Measurements from ENCODE around the gene PSKH1.
"Not testable (repeated sequence)": the region's sequence is repeated elsewhere in the genome, so short reads cannot be mapped to it uniquely, and the experiment has no call there.

The PSKH1 gene

GRCh38 chr16:67935402-67936123, 42.5 kb downstream of the PSKH1 start:
- Mint-ChIP-seq H3K4me1 (peaks cover 56% of the 10 kb centered on the region), H3K9me3 (no peaks in the 10 kb centered on the region), H3K27ac (peak overlapping the region; percentile 97 to 99), H3K27me3 (no peaks in the 10 kb centered on the region), H3K4me3 (peak overlapping the region; percentile 98 to 99)
- ATAC-seq (peak; percentile 90), DNase-seq (peak; percentile 89 to 96)

GRCh38 chr16:67936124-67936879, 43.2 kb downstream of the PSKH1 start, which contains the start of gene PSMB10:
Gene PSMB10, minus strand, starts transcription at chr16:67936850. Its CDS starts 101 bp downstream, at chr16:67936749.
- Mint-ChIP-seq H3K4me1 (peaks cover 59% of the 10 kb centered on the region), H3K27me3 (no peaks in the 10 kb centered on the region), H3K9me3 (no peaks in the 10 kb centered on the region), H3K27ac (peak within 1 kb of the TSS; percentile 97 to 99), H3K4me3 (peak within 1 kb of the TSS; percentile 98 to 99)
- ATAC-seq (peak; percentile 33), DNase-seq (peak in 1 of 2 donors; percentile 76)

DNA sequence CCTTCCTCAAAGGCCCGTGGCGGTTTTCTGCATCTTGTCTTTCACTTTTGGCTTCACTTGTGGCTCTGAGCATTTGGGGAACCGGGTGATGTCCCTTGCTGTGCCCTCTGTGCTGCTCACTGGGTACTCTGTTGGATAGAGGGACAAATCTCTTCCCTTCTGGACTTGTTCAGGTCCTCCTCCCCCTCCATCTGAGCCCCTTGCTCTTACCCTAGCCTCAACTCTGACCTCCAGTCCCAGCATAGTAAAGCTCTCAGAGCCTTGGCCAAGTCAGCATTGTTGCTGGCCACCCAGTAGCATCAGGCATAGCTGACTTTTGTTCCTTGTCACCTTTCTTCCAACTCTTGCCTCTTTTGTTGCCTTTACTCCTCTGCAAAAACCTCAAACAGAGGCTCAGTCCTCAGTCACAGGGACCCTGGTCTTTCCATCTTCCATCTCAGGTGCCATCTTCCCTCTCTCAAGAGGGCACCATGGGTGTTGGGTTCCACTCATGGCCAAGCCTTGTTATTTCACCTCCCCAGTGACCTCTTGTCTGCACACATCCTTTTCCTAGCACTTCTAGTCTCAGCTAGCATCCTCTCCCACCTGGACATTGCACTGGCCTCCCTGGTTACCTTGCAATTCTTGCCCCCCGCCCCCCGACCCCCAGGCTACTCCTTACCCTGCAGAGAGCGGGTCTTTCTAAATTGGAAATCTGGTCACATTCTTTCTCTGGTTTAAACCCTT, 44.0 kb downstream of the PSKH1 start:
- H3K27ac Mint-ChIP-seq, result peak overlapping the region; percentile 97 to 99
- peaks cover 67% of the 10 kb centered on the region for H3K4me1 Mint-ChIP-seq
- peak in 1 of 2 donors; percentile 86 for DNase-seq
- ATAC-seq, result peak; percentile 70
- peak overlapping the region; percentile 98 to 99 for H3K4me3 Mint-ChIP-seq
- no peaks in the 10 kb centered on the region for H3K27me3 Mint-ChIP-seq
- H3K9me3 Mint-ChIP-seq, result no peaks in the 10 kb centered on the region

DNA sequence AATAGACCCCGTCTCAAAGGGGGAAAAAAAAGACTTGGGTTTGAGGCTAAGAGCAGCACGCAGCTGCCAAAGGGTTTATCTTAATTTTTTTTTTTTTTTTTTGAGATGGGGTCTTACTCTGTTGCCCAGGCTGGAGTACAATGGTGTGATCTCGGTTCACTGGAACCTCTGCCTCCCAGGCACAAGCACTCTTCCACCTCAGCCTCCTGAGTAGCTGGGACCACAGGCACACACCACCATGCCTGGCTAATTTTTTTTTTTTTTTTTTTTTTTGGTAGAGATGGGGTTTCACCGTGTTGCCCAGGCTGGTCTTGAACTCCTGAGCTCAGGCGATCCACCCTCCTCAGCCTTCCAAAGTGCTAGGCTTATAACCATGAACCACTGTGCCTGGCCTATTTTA, 44.7 kb downstream of the PSKH1 start:
- H3K27ac Mint-ChIP-seq, DNase-seq, H3K9me3 Mint-ChIP-seq, ATAC-seq, H3K27me3 Mint-ChIP-seq: not testable (repeated sequence)
- peaks cover 71% of the 10 kb centered on the region for H3K4me1 Mint-ChIP-seq
- peak overlapping the region; percentile 98 to 99 for H3K4me3 Mint-ChIP-seq

DNA sequence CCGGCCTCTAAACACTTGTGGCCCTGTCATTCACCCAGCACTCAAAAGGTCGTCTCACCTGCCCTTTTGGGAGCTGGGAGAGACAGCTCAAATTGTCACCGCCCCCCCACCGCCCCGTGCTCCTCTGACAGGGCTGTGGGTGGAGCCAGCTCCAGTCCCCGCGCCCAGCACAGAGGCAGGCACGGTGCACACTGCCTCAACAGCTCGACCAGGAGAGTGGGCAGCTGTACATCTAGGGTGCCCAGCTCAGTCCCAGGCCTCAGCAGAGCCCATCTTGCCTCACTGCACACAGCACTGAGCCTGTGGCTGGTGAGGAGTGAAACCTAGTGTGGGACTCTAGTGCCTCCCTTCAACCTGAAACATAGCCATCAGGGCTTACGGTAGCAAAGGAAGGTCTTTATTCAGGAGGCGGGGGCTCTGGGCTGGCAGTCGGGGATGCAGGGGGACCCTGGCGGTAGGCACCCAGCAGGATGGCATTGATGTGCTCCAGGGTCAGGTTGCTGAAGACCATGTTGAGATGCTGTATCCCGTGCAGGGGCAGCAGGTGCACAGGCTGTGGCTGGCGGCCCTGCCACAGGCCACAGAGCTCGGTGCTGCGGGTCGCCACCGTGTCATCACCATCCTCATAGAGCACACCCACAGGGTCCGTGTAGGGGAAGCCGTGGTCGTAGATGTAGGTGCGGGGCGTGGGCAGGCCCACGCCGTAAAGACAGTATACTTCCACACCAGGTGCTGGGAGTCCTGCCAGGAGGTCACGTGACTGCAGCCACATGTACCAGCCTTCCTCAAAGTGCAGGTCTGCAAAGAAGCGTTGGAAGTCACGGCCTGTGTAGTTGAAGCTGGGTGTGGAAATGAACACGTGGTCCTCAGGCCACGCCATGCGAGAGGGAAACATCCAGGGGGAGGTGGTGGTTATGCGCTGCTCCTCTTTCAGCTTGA, 46.7 kb downstream of the PSKH1 start:
- ATAC-seq (no peak), DNase-seq (peak; percentile 19 to 41)
- H3K4me3 Mint-ChIP-seq, result peak overlapping the region; percentile 36 to 81
- H3K9me3 Mint-ChIP-seq, result no peaks in the 10 kb centered on the region
- H3K4me1 Mint-ChIP-seq, result peaks cover 58% of the 10 kb centered on the region
- peak overlapping the region; percentile 78 to 88 for H3K27ac Mint-ChIP-seq
- H3K27me3 Mint-ChIP-seq, result no peaks in the 10 kb centered on the region

DNA sequence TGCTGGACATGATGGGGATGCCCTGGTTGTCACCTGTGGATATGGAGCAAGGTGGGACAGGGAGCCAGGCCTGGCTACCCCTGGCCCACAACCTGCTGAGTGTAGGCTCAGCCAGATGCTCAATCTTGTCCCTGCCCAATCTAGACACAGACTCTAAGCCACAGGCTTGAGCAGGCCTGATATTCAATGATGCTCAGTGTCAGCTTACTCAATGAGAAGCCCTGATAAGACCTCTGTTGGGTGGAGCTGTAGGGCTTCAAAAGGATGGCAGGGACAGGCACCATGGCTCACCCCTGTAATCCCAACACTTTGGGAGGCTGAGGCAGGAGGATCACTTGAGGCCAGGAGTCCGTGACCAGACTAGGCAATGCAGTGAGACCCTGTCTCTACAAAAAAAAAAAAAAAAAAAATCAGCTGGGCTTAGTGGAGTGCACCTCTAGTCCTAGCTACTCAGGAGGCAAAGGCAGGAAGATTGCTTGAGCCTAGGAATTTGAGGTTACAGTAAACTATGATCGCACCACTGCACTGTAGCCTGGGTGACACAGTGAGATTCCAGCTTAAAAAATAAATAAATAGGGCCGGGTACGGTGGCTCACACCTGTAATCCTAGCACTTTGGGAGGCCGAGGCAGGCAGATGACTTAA, 47.5 kb downstream of the PSKH1 start:
- peak overlapping the region; percentile 36 to 81 for H3K4me3 Mint-ChIP-seq
- peak overlapping the region in 1 of 2 donors; percentile 78 for H3K27ac Mint-ChIP-seq
- H3K4me1 Mint-ChIP-seq, result peaks cover 50% of the 10 kb centered on the region
- no peaks in the 10 kb centered on the region for H3K9me3 Mint-ChIP-seq
- DNase-seq, result no peak
- no peak for ATAC-seq
- no peaks in the 10 kb centered on the region for H3K27me3 Mint-ChIP-seq

GRCh38 chr16:67941469-67942199, 48.6 kb downstream of the PSKH1 start:
- peaks cover 50% of the 10 kb centered on the region for H3K4me1 Mint-ChIP-seq
- DNase-seq (no peak), ATAC-seq (no peak)
- peak overlapping the region in 1 of 2 donors; percentile 77 for H3K27ac Mint-ChIP-seq
- H3K27me3 Mint-ChIP-seq, result no peaks in the 10 kb centered on the region
- peak overlapping the region in 1 of 2 donors; percentile 1 for H3K4me3 Mint-ChIP-seq
- no peaks in the 10 kb centered on the region for H3K9me3 Mint-ChIP-seq

GRCh38 chr16:67942200-67942509, 49.1 kb downstream of the PSKH1 start:
- peak; percentile 38 to 49 for DNase-seq
- peak overlapping the region in 1 of 2 donors; percentile 74 for H3K27ac Mint-ChIP-seq
- no peaks in the 10 kb centered on the region for H3K9me3 Mint-ChIP-seq
- ATAC-seq, result peak; percentile 59
- H3K4me1 Mint-ChIP-seq, result peaks cover 45% of the 10 kb centered on the region
- no peak overlapping the region for H3K4me3 Mint-ChIP-seq
- H3K27me3 Mint-ChIP-seq, result no peaks in the 10 kb centered on the region

- Mint-ChIP-seq H3K27ac (no peak overlapping the region), H3K4me1 (peaks cover 40% of the 10 kb centered on the region), H3K27me3 (no peaks in the 10 kb centered on the region), H3K9me3 (no peaks in the 10 kb centered on the region), H3K4me3 (no peak overlapping the region)
- no peak for DNase-seq
- ATAC-seq, result peak; percentile 12
Measured at GRCh38 chr16:67942510-67943255, 49.6 kb downstream of the PSKH1 start.

- ATAC-seq (no peak), DNase-seq (no peak)
- no peak overlapping the region for H3K4me3 Mint-ChIP-seq
- no peaks in the 10 kb centered on the region for H3K27me3 Mint-ChIP-seq
- H3K27ac Mint-ChIP-seq, result no peak overlapping the region
- peaks cover 34% of the 10 kb centered on the region for H3K4me1 Mint-ChIP-seq
- no peaks in the 10 kb centered on the region for H3K9me3 Mint-ChIP-seq
Measured at GRCh38 chr16:67943256-67943618, 50.2 kb downstream of the PSKH1 start.

DNA sequence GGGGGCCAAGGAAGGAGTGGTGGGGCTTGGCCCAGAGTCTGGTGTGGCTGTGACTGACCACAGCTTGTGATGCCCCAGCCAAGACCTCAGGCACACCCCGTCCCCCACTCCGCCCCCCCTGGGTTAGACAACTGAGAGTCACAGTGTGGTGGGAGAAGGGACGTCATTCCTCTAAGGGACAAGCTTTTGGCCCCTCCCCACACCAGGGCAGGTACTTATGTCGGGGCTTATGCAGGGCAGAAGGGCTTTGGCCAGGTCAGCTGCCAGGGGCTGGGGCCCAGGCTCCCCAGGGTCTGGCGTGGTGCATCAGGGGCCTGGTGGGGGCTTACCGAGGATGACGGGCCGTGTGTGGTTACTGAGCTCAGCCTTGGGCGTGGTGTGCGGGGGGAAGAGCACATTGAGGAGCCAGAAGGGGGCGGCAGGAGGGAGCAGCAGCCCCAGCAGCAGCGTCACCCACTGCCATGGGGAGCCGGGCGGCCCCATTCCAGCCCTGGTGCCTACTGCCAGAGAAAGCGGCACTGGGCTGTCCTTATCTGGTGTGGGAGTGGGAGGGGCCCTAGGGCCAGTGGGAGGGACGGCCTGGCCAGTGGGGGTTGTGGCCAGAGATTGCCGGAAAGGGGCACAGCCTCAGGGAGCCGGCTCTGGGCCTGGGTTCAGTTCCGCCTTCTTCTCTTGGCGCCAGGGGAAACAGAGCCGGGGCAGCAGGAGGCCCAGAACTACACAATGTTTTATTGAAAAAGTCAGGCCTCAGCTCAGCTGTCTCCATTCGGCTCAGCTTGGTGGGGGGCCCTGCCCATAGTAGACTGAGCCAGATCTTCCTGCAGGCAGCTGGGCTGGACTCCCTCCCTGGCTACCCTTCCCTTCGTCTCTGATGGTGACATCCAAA, 50.8 kb downstream of the PSKH1 start, which contains the start of gene LCAT:
Gene LCAT (minus strand): TSS at position 502 of the 886 bp plus-strand sequence. CDS start 19 bp downstream, at position 483.
- Mint-ChIP-seq H3K27me3 (no peaks in the 10 kb centered on the region), H3K4me1 (peaks cover 32% of the 10 kb centered on the region), H3K27ac (peak within 1 kb of the TSS in 1 of 2 donors; percentile 88), H3K4me3 (no peak within 1 kb of the TSS), H3K9me3 (no peaks in the 10 kb centered on the region)
- DNase-seq, result no peak
- no peak for ATAC-seq

- Mint-ChIP-seq H3K27me3 (no peaks in the 10 kb centered on the region), H3K9me3 (no peaks in the 10 kb centered on the region), H3K27ac (peak overlapping the region in 1 of 2 donors; percentile 88), H3K4me3 (no peak overlapping the region), H3K4me1 (peaks cover 23% of the 10 kb centered on the region)
- no peak for ATAC-seq
- DNase-seq, result no peak
Measured at GRCh38 chr16:67944690-67945391, 51.8 kb downstream of the PSKH1 start.

Data from stimulated activated naive CD8-positive, alpha-beta T cell treated with anti-CD3 and anti-CD28 coated beads, Interleukin-15, amount 100 ng/mL, for 72 hours (primary cell).